Mesenteric fat pad (tissue), 1 donor: Measurements from ENCODE around the gene GIPC2. TPM values are rescaled to one million over a fixed set of nuclear protein-coding genes. Genes with fewer than 3 reads are reported as not detected.
"Not testable (repeated sequence)": the region's sequence is repeated elsewhere in the genome, so short reads cannot be mapped to it uniquely, and the experiment has no call there.

ENCODE experiments used
- DNase-seq: peaks from one replicate; pipeline ENCODE4 v3.0.0-alpha.2; 2020; ENCODE audit warnings: low spot score
- total RNA-seq: library from RNA; stranded (reverse); fragmentation: NEBNext Ultra II Directional; extraction: Animal tissue kit (Norgen Biotek cat#: 25700); gene quantifications from one replicate; pipeline ENCODE4 v1.2.1, GENCODE V29; 2021
- donor health status: DM: yes; HTN: yes; CAD: no.

The GIPC2 gene
- total RNA-seq, 1 donor from 2014 or later = 2.7 TPM

DNA sequence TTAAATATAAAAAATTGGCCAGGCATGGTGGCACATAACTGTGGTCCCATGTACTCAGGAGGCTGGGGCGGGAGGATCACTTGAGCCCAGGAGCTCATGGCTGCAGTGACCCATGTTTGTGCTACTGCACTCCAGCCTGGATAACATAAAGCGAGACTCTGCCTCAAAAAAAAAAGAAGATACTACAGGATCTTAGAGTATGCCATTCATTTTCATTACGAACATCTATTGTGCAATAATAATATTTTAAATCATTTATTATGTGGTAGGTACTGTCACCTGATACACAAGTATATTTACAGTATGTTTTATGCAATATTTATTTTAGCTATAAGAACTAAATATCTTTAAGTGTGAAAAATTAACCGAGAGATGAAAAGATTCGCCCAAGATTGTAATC is 9.3 kb upstream of the GIPC2 start:
- no peak for DNase-seq

- DNase-seq = no peak
Measured at GRCh38 chr1:78038071-78038470, 7.7 kb upstream of the GIPC2 start.

GRCh38 chr1:78038491-78038939 is 7.3 kb upstream of the GIPC2 start:
- DNase-seq = no peak

- no peak for DNase-seq
Measured at GRCh38 chr1:78040484-78041089, 5.2 kb upstream of the GIPC2 start.

DNA sequence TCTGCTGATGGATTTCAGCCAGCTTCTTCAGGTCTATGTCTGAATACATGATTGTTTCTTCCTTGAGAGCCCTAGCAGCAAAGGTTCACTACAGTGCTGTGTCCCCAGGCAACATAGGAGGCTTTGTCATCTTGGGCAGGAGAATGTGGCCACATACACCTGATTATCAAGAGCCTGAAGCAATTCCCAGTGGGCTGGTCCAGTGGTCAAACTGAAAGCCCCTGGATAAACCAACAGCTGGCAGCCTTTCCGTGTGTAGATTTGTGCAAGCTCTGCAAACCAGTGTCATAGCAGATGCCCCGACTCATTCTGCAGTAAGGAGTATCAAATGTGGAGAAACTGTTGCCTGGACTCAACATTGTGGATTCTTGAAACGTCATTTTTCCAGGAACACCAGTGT is 2.3 kb upstream of the GIPC2 start:
- no peak for DNase-seq

GRCh38 chr1:78044796-78045562 is 787 bp upstream of the GIPC2 start:
- no peak for DNase-seq

DNA sequence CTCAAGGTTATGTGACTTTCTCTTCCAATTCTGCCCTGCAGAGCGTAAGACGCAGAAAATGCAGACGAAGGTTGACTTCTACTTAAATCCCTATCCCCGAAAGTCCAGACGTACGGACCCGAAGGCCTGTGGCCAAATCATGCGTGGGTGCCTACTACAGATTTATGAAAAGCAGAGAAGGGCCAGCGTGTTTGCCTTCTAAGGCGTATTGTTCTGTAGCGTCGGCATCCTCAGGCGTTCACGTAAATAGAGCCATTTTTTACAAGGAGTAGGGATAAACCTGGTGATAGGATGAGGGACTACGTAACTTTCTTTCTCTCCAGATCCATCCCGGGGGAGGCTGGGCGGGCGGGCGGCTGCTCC is 222 bp upstream of the GIPC2 start:
- DNase-seq = no peak

- no peak for DNase-seq
Measured at GRCh38 chr1:78047106-78047505, 1.3 kb downstream of the GIPC2 start.

DNA sequence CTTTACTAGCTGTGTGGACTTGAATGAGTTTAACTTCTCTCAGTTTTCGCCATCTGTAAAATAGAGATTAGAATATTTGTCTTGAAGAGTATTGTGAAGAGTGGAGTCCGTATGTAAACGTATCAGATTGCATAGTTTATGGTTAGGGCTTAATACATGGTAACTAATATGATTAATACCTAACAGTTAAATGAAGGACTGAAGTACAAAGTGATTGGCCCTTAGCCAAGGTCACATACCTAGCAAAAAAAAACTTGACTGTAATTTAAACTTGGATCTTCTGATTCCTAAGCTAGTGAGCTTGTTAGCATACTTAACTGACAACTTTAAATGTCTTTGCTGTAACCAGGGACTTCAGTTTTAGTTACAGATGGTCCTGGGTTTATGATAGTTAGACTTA is 1.9 kb downstream of the GIPC2 start:
- no peak for DNase-seq

DNA sequence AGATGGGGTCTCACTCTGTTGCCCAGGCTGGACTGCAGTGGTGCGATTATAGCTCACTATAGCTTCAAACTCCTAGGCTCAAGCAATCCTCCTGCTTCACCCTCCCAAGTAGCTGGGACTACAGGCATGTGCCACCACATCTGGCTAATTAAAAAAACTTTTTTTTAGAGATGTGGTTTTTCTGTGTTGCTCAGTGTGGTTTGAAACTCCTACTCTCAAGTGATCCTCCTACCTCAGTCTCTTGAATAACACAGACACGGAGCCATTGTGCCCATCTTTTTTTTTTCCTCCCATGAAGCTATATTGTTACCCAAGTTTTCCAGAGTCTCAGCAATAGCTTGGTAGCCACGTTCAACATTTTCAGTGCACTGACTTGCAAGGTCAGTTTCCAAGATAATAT is 2.7 kb downstream of the GIPC2 start:
- no peak for DNase-seq

- DNase-seq = no peak
Measured at GRCh38 chr1:78049396-78049795, 3.6 kb downstream of the GIPC2 start.

DNA sequence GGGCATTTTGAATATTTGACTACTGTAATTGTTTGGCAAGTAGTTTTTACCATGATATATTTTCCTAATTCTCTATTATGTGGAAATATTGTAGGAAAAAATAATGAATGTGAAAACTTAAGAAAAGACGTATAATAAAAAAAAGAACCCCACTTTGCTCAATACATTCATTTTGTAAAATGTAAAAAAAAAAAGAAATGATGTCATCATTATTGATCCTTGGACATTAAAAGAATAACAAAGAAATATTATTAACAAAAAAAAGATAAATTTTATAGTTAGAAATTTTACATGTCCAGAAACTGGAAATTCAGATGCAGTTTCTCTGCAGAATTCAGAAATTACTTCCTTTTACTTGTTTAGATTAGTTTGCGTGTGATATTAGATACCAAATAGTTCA is 5.2 kb downstream of the GIPC2 start:
- DNase-seq = no peak

- DNase-seq = no peak
Measured at GRCh38 chr1:78052685-78053405, 7.1 kb downstream of the GIPC2 start.

- no peak for DNase-seq
Measured at GRCh38 chr1:78053498-78053897, 7.7 kb downstream of the GIPC2 start.

- no peak for DNase-seq
Measured at GRCh38 chr1:78054559-78054958, 8.8 kb downstream of the GIPC2 start.

GRCh38 chr1:78054972-78055371 is 9.2 kb downstream of the GIPC2 start:
- DNase-seq = no peak

DNA sequence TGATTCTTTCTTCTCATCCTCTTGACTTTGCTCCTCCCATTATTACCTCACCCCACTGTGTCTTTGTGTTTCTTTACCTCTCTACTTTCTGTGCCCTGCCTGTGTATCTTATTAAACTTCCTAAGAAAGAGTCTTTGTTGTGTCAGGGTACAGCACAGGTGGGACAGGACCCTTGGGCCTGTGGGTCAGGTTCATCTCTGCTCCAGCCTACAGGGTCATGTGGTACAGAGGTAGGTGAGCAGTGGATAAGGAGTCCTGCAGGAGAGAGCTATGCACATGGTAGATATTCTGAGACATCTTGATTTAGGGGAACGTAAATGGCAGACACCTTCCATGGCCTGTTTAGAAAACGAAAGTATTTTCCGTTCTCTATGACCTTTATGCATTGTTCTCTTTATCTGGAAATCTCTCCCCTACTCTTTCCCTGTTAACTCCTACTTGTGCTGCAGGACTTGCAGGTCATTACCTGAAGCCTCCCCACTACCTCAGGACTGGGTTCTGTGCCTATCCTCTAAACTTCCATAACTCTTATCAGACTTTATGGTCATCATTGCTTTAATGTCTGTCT is 9.9 kb downstream of the GIPC2 start:
- no peak for DNase-seq

GRCh38 chr1:78058670-78059069 is 12.9 kb downstream of the GIPC2 start:
- no peak for DNase-seq

GRCh38 chr1:78060857-78061563 is 15.2 kb downstream of the GIPC2 start:
- DNase-seq = no peak

GRCh38 chr1:78061825-78062523 is 16.2 kb downstream of the GIPC2 start:
- DNase-seq = no peak

DNA sequence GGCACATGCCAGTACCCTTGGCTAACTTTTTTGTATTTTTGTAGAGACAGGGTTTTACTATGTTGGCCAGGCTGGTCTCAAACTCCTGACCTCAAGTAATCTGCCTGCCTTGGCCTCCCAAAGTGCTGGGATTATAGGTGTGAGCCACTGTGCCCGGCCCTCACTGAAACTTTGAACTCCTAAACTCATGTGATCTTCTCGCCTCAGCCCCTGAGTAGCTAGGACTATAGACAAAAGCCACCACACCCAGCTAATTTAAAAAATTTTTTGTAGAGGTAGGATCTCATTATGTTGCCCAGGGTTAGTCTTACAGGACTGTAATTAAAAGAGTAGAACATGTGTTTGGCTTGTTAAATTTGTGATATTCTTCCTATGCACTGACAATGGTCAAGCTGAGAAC is 19.1 kb downstream of the GIPC2 start:
- DNase-seq = not testable (repeated sequence)
